IMR-90 (cell line): ENCODE results near the gene RASGRF2. TPM values are rescaled to one million over a fixed set of nuclear protein-coding genes. Genes with fewer than 3 reads are reported as not detected.

Source experiments
- ATAC-seq: fragments of 200-7000 bp; cut with Tn5 transposase; 2 replicates; pipeline ENCODE4 v1.9.1; 2020; ENCODE audit warnings: low read depth, mild to moderate bottlenecking, moderate library complexity
- BruUV-seq: library from RNA; stranded (reverse); fragments of 400-500 nt; replicated peaks from 2 replicates; lab custom pipeline; 2021; lab: Mats Ljungman, UMichigan
- CTCF ChIA-PET: fragments of 300-600 bp; formaldehyde crosslinking; extraction: SDS; loops from one replicate; lab custom pipeline; 2021; ENCODE audit warnings: antibody characterized with exemption; lab: Yijun Ruan, JAX
- POLR2A ChIA-PET: fragments of 300-600 bp; sonication (Branson Sonifier 250); formaldehyde crosslinking; loops from one replicate; lab custom pipeline; 2022; ENCODE audit warnings: antibody characterized with exemption; ENCODE audit not compliant: unreplicated experiment; lab: Charles Lee
- DNase-seq: peaks from one replicate; pipeline ENCODE4 v3.0.0; 2013
- H2AFZ ChIP-seq: replicated peaks from 2 replicates; pipeline ENCODE3; 2013; ENCODE audit warnings: low read length, mild to moderate bottlenecking; ENCODE audit not compliant: poor library complexity
- H2AK5ac ChIP-seq: 2 replicates; pipeline ENCODE4 v1.6.1; 2013; ENCODE audit warnings: low read depth, low read length, inconsistent platforms
- H2AK9ac ChIP-seq: replicated peaks from 2 replicates; pipeline ENCODE3; 2013; ENCODE audit warnings: mild to moderate bottlenecking, low read depth, low read length, moderate library complexity; ENCODE audit not compliant: poor library complexity
- H2BK120ac ChIP-seq: 2 replicates; pipeline ENCODE4 v1.6.1; 2013; ENCODE audit warnings: low read depth, low read length, inconsistent platforms
- H2BK15ac ChIP-seq: 3 replicates; pipeline ENCODE4 v1.6.1; 2013; ENCODE audit warnings: low read depth, low read length, inconsistent platforms
- H2BK20ac ChIP-seq: 2 replicates; pipeline ENCODE4 v1.6.1; 2013; ENCODE audit warnings: low read depth, mild to moderate bottlenecking, inconsistent platforms, low read length, moderate library complexity
- H2BK5ac ChIP-seq: 2 replicates; pipeline ENCODE4 v1.6.1; 2013; ENCODE audit warnings: mild to moderate bottlenecking, low read depth, low read length, inconsistent platforms; ENCODE audit not compliant: poor library complexity, severe bottlenecking
- H3K14ac ChIP-seq: replicated peaks from 2 replicates; pipeline ENCODE4 v1.6.1; 2013; ENCODE audit warnings: low read depth, low read length, inconsistent platforms
- H3K18ac ChIP-seq: 2 replicates; pipeline ENCODE4 v1.6.1; 2013; ENCODE audit warnings: low read depth, low read length, control low read depth
- H3K23ac ChIP-seq: 2 replicates; pipeline ENCODE4 v1.6.1; 2013; ENCODE audit warnings: low read depth, low read length, inconsistent platforms
- H3K27ac ChIP-seq: 2 replicates; pipeline ENCODE4 v1.5.1; 2013; ENCODE audit warnings: mild to moderate bottlenecking, control low read depth, low read length; ENCODE audit not compliant: insufficient read depth
- H3K27me3 ChIP-seq: 2 replicates; pipeline ENCODE4 v1.6.1; 2013; ENCODE audit warnings: low read length; ENCODE audit not compliant: control insufficient read depth, insufficient read depth
- H3K36me3 ChIP-seq: 2 replicates; pipeline ENCODE4 v1.6.1; 2013; ENCODE audit warnings: low read length, mixed read lengths; ENCODE audit not compliant: control insufficient read depth, insufficient read depth
- H3K4ac ChIP-seq: 2 replicates; pipeline ENCODE4 v1.6.1; 2013; ENCODE audit warnings: low read depth, low read length, inconsistent platforms
- H3K4me1 ChIP-seq: 2 replicates; pipeline ENCODE4 v1.6.1; 2013; ENCODE audit warnings: low read length, mixed read lengths; ENCODE audit not compliant: control insufficient read depth, insufficient read depth
- H3K4me2 ChIP-seq: 2 replicates; pipeline ENCODE4 v1.6.1; 2013; ENCODE audit warnings: low read depth, mild to moderate bottlenecking, control low read depth, low read length, moderate library complexity
- H3K4me3 ChIP-seq: 2 replicates; pipeline ENCODE4 v1.5.1; 2013; ENCODE audit warnings: low read depth, mild to moderate bottlenecking, control low read depth, low read length, moderate library complexity; ENCODE audit not compliant: insufficient read depth
- H3K56ac ChIP-seq: 2 replicates; pipeline ENCODE4 v1.6.1; 2013; ENCODE audit warnings: low read length, inconsistent platforms; ENCODE audit not compliant: insufficient read depth; ENCODE audit errors: extremely low read depth
- H3K79me1 ChIP-seq, 2 experiments: 2 replicates each; pipeline ENCODE4 v1.6.1; 2013; ENCODE audit warnings: low read length in 2 of 2, inconsistent platforms in 1 of 2, low read depth in 1 of 2
- H3K9ac ChIP-seq: 2 replicates; pipeline ENCODE4 v1.6.1; 2013; ENCODE audit warnings: low read depth, low read length, control low read depth
- H3K9me1 ChIP-seq: 2 replicates; pipeline ENCODE4 v1.6.1; 2013; ENCODE audit warnings: low read length, inconsistent platforms; ENCODE audit not compliant: insufficient read depth
- H3K9me3 ChIP-seq: 2 replicates; pipeline ENCODE4 v1.6.1; 2013; ENCODE audit warnings: low read length; ENCODE audit not compliant: control insufficient read depth, insufficient read depth
- H4K20me1 ChIP-seq: 2 replicates; pipeline ENCODE4 v1.6.1; 2013; ENCODE audit warnings: low read length, inconsistent platforms; ENCODE audit not compliant: insufficient read depth
- H4K5ac ChIP-seq: 2 replicates; pipeline ENCODE4 v1.6.1; 2013; ENCODE audit warnings: mild to moderate bottlenecking, low read depth, low read length, control low read depth
- H4K8ac ChIP-seq, 2 experiments: 2 replicates each; pipeline ENCODE4 v1.6.1; 2013; ENCODE audit warnings: low read depth in 2 of 2, low read length in 2 of 2, control low read depth in 1 of 2, inconsistent platforms in 1 of 2
- H4K91ac ChIP-seq: 2 replicates; pipeline ENCODE4 v1.6.1; 2013; ENCODE audit warnings: low read depth, low read length, inconsistent platforms; ENCODE audit not compliant: insufficient read depth
- CEBPB ChIP-seq: IDR thresholded peaks from 2 replicates; pipeline ENCODE4 v1.6.1; 2012; ENCODE audit warnings: low read depth, low read length, improper control_type of control experiment
- CHD1 ChIP-seq: IDR thresholded peaks from 2 replicates; pipeline ENCODE4 v1.6.1; 2012; ENCODE audit warnings: low read depth, low read length, improper control_type of control experiment
- FOS ChIP-seq: fragments of 150-350 bp; IDR thresholded peaks from 2 replicates; pipeline ENCODE4 v1.6.1; 2016; ENCODE audit warnings: low read depth, low read length
- MAFK ChIP-seq: IDR thresholded peaks from 2 replicates; pipeline ENCODE4 v1.6.1; 2012; ENCODE audit warnings: low read depth, low read length, improper control_type of control experiment
- MAZ ChIP-seq: IDR thresholded peaks from 2 replicates; pipeline ENCODE4 v1.6.1; 2012; ENCODE audit warnings: low read depth, mild to moderate bottlenecking, low read length, improper control_type of control experiment, moderate library complexity, borderline replicate concordance
- NFE2L2 ChIP-seq: fragments of 150-350 bp; IDR thresholded peaks from 2 replicates; pipeline ENCODE4 v1.6.1; 2016; ENCODE audit warnings: low read depth, mild to moderate bottlenecking, low read length
- POLR2A ChIP-seq: IDR thresholded peaks from 2 replicates; pipeline ENCODE4 v1.6.1; 2012; ENCODE audit warnings: mild to moderate bottlenecking, low read depth, low read length
- RCOR1 ChIP-seq: IDR thresholded peaks from 2 replicates; pipeline ENCODE4 v1.6.1; 2012; ENCODE audit warnings: mild to moderate bottlenecking, low read length, improper control_type of control experiment; ENCODE audit not compliant: insufficient replicate concordance
- SMC3 ChIP-seq: fragments of 150-350 bp; IDR thresholded peaks from 2 replicates; pipeline ENCODE4 v1.6.1; 2016; ENCODE audit warnings: low read depth, mild to moderate bottlenecking, antibody characterized with exemption, low read length, moderate library complexity
- WGBS, 2 experiments: methylation state at CpG; one replicate each; pipeline versions ENCODE4 v1.1.5 to v1.1.7; 2013; ENCODE audit warnings: missing lambda C conversion rate in 2 of 2; ENCODE audit not compliant: insufficient read length in 1 of 2; ENCODE audit errors: extremely low coverage in 2 of 2; 5-methylcytosine and 5-hydroxymethylcytosine counted together
- dilution Hi-C: fragments of 300-500 bp; cut with HindIII; formaldehyde crosslinking; loops from one replicate; pipeline ENCODE4 v1.14.3; 2018; ENCODE audit warnings: low sequenced_read_pairs; ENCODE audit not compliant: unreplicated experiment
- in situ Hi-C: fragments of 300-500 bp; cut with MboI; formaldehyde crosslinking; loops from 3 replicates; pipeline ENCODE4 v1.14.3; 2019; ENCODE audit warnings: low sequenced_read_pairs, inconsistent platforms, mixed read lengths
- intact Hi-C: fragments of 100-400 bp; cut with micrococcal nuclease; formaldehyde crosslinking; loops from 2 replicates; pipeline ENCODE4 v1.10.0; 2022
- polyA plus RNA-seq, 3 experiments: library from polyadenylated mRNA; depleted of rRNA; stranded (reverse); fragments of >200 nt; gene quantifications; 2 replicates each; pipeline ENCODE4 v1.2.3, GENCODE V29; 2012; ENCODE audit warnings: low replicate concordance in 1 of 3
- total RNA-seq: library from RNA; depleted of rRNA; stranded (reverse); fragments of >200 nt; gene quantifications from 2 replicates; pipeline ENCODE4 v1.2.3, GENCODE V29; 2012
- TF ChIP-seq, protein P1 (sequence below): conservative IDR thresholded peaks from 2 replicates; pipeline ENCODE4 v1.5.1; 2012; ENCODE audit warnings: mild to moderate bottlenecking, low read depth, low read length, improper control_type of control experiment
- TF ChIP-seq, protein P2 (sequence below): fragments of 150-350 bp; IDR thresholded peaks from 2 replicates; pipeline ENCODE4 v1.6.1; 2016; ENCODE audit warnings: low read depth, mild to moderate bottlenecking, low read length, moderate library complexity, borderline replicate concordance

RASGRF2 gene
- total and polyA plus RNA-seq, 2 of the 4 experiments (the other 2 are of a cell fraction), result 2.9 to 5.0 TPM

- H3K14ac ChIP-seq, result no peak overlapping the region
- no peaks in the 10 kb centered on the region for H3K9me3 ChIP-seq
- H2BK20ac ChIP-seq, result no peak overlapping the region
- no peak overlapping the region for H3K56ac ChIP-seq
- no peaks in the 10 kb centered on the region for H4K20me1 ChIP-seq
- in situ Hi-C loops, result no loop called here
- no peak overlapping the region for H4K91ac ChIP-seq
- peaks cover 4% of the 10 kb centered on the region for H3K36me3 ChIP-seq
- POLR2A ChIA-PET, result no interaction called here
- no peak overlapping the region for H3K9ac ChIP-seq
- CTCF ChIA-PET, result no interaction called here
- no peak overlapping the region for H2BK15ac ChIP-seq
- H3K27me3 ChIP-seq, result no peaks in the 10 kb centered on the region
- H3K4ac ChIP-seq, result no peak overlapping the region
- no peak overlapping the region for H3K27ac ChIP-seq
- no peak overlapping the region for H4K5ac ChIP-seq
- H3K9me1 ChIP-seq, result peaks cover 7% of the 10 kb centered on the region; the same call in 1 of the 2 replicates
- no peak overlapping the region for H2BK5ac ChIP-seq
- BruUV-seq, result no TSS peak
- no peak overlapping the region for H2BK120ac ChIP-seq
- H3K79me1 ChIP-seq, result 0 out of 4 replicates have a peak, but pooled peaks cover 0 to 4% of the 10 kb centered on the region in 2 experiments
- H3K4me1 ChIP-seq, result no peaks in the 10 kb centered on the region
- dilution Hi-C loops, result no loop called here
- no peak overlapping the region for H4K8ac ChIP-seq
- H3K4me3 ChIP-seq, result no peak overlapping the region
- no peak overlapping the region for H3K18ac ChIP-seq
- no peak overlapping the region for H3K23ac ChIP-seq
- ATAC-seq (no peak), DNase-seq (no peak)
- intact Hi-C loops, result no loop called here
- no peak overlapping the region for H2AK9ac ChIP-seq
- H2AFZ ChIP-seq, result no peak overlapping the region
- WGBS, 2 experiments, result 40% methylated on average over 1 of the region's 1 CpG; no CpG with 5 or more reads in 1 of the 2 experiments
- H3K4me2 ChIP-seq, result no peak overlapping the region
- TF ChIP-seq, protein P1, sequence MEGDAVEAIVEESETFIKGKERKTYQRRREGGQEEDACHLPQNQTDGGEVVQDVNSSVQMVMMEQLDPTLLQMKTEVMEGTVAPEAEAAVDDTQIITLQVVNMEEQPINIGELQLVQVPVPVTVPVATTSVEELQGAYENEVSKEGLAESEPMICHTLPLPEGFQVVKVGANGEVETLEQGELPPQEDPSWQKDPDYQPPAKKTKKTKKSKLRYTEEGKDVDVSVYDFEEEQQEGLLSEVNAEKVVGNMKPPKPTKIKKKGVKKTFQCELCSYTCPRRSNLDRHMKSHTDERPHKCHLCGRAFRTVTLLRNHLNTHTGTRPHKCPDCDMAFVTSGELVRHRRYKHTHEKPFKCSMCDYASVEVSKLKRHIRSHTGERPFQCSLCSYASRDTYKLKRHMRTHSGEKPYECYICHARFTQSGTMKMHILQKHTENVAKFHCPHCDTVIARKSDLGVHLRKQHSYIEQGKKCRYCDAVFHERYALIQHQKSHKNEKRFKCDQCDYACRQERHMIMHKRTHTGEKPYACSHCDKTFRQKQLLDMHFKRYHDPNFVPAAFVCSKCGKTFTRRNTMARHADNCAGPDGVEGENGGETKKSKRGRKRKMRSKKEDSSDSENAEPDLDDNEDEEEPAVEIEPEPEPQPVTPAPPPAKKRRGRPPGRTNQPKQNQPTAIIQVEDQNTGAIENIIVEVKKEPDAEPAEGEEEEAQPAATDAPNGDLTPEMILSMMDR, result no peak
- TF ChIP-seq, protein P2, sequence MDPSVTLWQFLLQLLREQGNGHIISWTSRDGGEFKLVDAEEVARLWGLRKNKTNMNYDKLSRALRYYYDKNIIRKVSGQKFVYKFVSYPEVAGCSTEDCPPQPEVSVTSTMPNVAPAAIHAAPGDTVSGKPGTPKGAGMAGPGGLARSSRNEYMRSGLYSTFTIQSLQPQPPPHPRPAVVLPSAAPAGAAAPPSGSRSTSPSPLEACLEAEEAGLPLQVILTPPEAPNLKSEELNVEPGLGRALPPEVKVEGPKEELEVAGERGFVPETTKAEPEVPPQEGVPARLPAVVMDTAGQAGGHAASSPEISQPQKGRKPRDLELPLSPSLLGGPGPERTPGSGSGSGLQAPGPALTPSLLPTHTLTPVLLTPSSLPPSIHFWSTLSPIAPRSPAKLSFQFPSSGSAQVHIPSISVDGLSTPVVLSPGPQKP, result no peak
- TF ChIP-seq CHD1 (no peak), SMC3 (no peak), FOS (no peak), NFE2L2 (no peak), MAFK (no peak), CEBPB (no peak), POLR2A (no peak), RCOR1 (no peak), MAZ (no peak)
- no peak overlapping the region for H2AK5ac ChIP-seq
Measured at GRCh38 chr5:81132381-81132780, 172.2 kb downstream of the RASGRF2 start.
